ENCODE measurements around the gene LRRC9.

DNA sequence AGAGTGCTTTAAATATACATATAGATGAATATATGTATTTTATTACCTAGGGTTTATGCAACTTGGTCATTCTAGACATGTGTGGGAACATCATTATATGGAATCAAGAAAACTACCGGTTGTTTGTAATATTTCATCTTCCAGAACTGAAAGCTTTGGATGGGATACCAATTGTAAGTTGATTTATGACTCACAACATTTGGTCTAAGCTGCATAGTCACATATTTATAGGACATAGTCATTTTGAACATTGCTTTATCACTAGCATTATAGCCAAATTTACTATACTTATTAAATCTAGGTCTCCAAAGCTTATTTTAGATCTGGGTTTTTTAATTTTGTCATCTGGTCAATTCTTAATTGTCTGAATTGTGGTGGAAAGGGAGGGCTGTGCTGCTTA lies 88.1 kb downstream of the LRRC9 start:
- no peak for TF ChIP-seq POLR2A (IDR thresholded peaks at IDR 0.05)
- TF ChIP-seq, protein P1, sequence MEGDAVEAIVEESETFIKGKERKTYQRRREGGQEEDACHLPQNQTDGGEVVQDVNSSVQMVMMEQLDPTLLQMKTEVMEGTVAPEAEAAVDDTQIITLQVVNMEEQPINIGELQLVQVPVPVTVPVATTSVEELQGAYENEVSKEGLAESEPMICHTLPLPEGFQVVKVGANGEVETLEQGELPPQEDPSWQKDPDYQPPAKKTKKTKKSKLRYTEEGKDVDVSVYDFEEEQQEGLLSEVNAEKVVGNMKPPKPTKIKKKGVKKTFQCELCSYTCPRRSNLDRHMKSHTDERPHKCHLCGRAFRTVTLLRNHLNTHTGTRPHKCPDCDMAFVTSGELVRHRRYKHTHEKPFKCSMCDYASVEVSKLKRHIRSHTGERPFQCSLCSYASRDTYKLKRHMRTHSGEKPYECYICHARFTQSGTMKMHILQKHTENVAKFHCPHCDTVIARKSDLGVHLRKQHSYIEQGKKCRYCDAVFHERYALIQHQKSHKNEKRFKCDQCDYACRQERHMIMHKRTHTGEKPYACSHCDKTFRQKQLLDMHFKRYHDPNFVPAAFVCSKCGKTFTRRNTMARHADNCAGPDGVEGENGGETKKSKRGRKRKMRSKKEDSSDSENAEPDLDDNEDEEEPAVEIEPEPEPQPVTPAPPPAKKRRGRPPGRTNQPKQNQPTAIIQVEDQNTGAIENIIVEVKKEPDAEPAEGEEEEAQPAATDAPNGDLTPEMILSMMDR (IDR thresholded peaks at IDR 0.05), result no peak
